HEK293 (cell line): ENCODE results near the gene POLL.

Source experiments
- ATF2 ChIP-seq: fragments of 450-650 bp; formaldehyde crosslinking; IDR thresholded peaks from 2 replicates; pipeline ENCODE4 v1.5.1; 2016; ENCODE audit warnings: missing biosample characterization, missing genetic modification characterization, low read depth
- CTCF ChIP-seq: fragments of 450-650 bp; formaldehyde crosslinking; IDR thresholded peaks from 2 replicates; pipeline ENCODE4 v1.5.1; 2016; ENCODE audit warnings: missing biosample characterization, missing genetic modification characterization
- ELK4 ChIP-seq: IDR thresholded peaks from 2 replicates; pipeline ENCODE4 v1.6.1; 2011; ENCODE audit warnings: mild to moderate bottlenecking, low read depth, low read length, borderline replicate concordance
- ZNF776 ChIP-seq: fragments of 450-650 bp; formaldehyde crosslinking; IDR thresholded peaks from 2 replicates; pipeline ENCODE4 v1.5.0; 2017; ENCODE audit warnings: missing biosample characterization, missing genetic modification characterization, borderline replicate concordance
- ZNF830 ChIP-seq: fragments of 450-650 bp; IDR thresholded peaks from 2 replicates; pipeline ENCODE4 v1.5.0; 2018; ENCODE audit warnings: missing biosample characterization, missing genetic modification characterization, low read depth, mild to moderate bottlenecking, moderate library complexity

DNA sequence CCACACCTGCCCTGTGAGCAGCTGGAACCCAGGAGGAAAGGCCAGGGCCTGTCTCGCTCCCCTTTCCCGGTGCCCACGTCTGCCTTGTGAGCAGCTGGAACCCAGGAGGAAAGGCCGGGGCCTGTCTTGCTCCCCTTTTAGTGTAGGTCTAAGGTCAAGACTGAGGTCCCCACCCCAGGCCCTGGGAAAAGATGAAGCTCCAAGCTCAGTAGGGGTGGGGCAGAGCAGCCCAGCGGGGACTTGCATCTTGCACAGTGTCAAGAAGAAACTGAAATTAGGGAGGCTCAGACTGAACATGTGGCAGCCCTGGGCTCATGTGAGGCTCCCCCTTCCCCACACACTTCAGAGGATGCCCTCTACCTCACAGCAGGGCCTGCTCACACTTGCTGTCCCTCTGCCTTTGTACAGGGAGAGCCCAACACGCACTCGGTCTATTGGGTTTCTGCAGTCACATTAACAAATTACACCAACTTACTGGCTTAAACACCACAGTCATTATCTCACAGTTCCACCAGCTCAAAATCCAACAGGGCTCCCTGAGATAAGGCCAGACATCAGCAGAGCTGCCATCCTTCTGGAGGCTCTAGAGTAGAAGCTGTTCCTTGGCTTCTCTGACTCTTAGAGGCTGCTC is 12.4 kb downstream of the POLL start:
- TF ChIP-seq ZNF830 (tag by site-specific recombination), result no peak
- TF ChIP-seq ATF2, result no peak
- TF ChIP-seq ZNF776 (tag by site-specific recombination), result no peak
- TF ChIP-seq CTCF, result no peak
- no peak for TF ChIP-seq ELK4
